SIG-M5 (cell line): Measurements from ENCODE around the gene TTLL11.

Experiments used
- DNase-seq: peaks from one replicate; lab custom pipeline; 2025; lab: John Stamatoyannopoulos, UW

Gene TTLL11

GRCh38 chr9:121853617-121854395, 239.3 kb downstream of the TTLL11 start:
- no peak for DNase-seq

GRCh38 chr9:121852651-121853616, 240.2 kb downstream of the TTLL11 start:
- DNase-seq = no peak

GRCh38 chr9:121852241-121852640, 240.9 kb downstream of the TTLL11 start:
- DNase-seq = no peak

GRCh38 chr9:121851641-121852091, 241.4 kb downstream of the TTLL11 start:
- no peak for DNase-seq

GRCh38 chr9:121850366-121850765, 242.7 kb downstream of the TTLL11 start:
- DNase-seq = no peak

GRCh38 chr9:121849554-121849953, 243.6 kb downstream of the TTLL11 start:
- no peak for DNase-seq

GRCh38 chr9:121844562-121844961, 248.5 kb downstream of the TTLL11 start:
- no peak for DNase-seq

- DNase-seq = no peak
Observed at GRCh38 chr9:121844098-121844497, 249.0 kb downstream of the TTLL11 start.

GRCh38 chr9:121842612-121842978, 250.5 kb downstream of the TTLL11 start:
- DNase-seq = no peak

- no peak for DNase-seq
Observed at GRCh38 chr9:121841771-121842611, 251.1 kb downstream of the TTLL11 start.

- no peak for DNase-seq
Observed at GRCh38 chr9:121840838-121841760, 252.0 kb downstream of the TTLL11 start.

- no peak for DNase-seq
Observed at GRCh38 chr9:121839726-121840500, 253.2 kb downstream of the TTLL11 start.

- no peak for DNase-seq
Observed at GRCh38 chr9:121838746-121839669, 254.1 kb downstream of the TTLL11 start.

GRCh38 chr9:121837113-121837961, 255.8 kb downstream of the TTLL11 start:
- DNase-seq = no peak

GRCh38 chr9:121836366-121836885, 256.7 kb downstream of the TTLL11 start:
- DNase-seq = no peak

GRCh38 chr9:121835587-121836365, 257.3 kb downstream of the TTLL11 start:
- no peak for DNase-seq

- no peak for DNase-seq
Observed at GRCh38 chr9:121833061-121833460, 260.0 kb downstream of the TTLL11 start.
